H9 (cell line): ENCODE data around the gene RAI2. TPM values are rescaled to one million over a fixed set of nuclear protein-coding genes. Genes with fewer than 3 reads are reported as not detected.

ENCODE experiments used
- DNase-seq: peaks from one replicate; pipeline ENCODE4 v3.0.0-alpha.2; 2017
- H2AFZ ChIP-seq: one replicate; pipeline ENCODE4 v1.6.1; 2013; ENCODE audit warnings: mild to moderate bottlenecking, low read length, control low read depth, moderate library complexity
- H2AK5ac ChIP-seq: 2 replicates; pipeline ENCODE4 v1.6.1; 2013; ENCODE audit warnings: low read length, control low read depth, mixed read lengths; ENCODE audit not compliant: insufficient read length
- H2BK120ac ChIP-seq: one replicate; pipeline ENCODE4 v1.6.1; 2013; ENCODE audit warnings: low read depth, mild to moderate bottlenecking, low read length, control low read depth, inconsistent platforms; ENCODE audit not compliant: poor library complexity, severe bottlenecking
- H2BK12ac ChIP-seq: 2 replicates; pipeline ENCODE4 v1.6.1; 2013; ENCODE audit warnings: low read length, control low read depth, mixed read lengths, low read depth; ENCODE audit not compliant: insufficient read length
- H2BK15ac ChIP-seq: 2 replicates; pipeline ENCODE4 v1.6.1; 2013; ENCODE audit warnings: low read depth, low read length, control low read depth
- H2BK20ac ChIP-seq: one replicate; pipeline ENCODE4 v1.6.1; 2013; ENCODE audit warnings: low read depth, mild to moderate bottlenecking, low read length, control low read depth, inconsistent platforms; ENCODE audit not compliant: poor library complexity, severe bottlenecking
- H2BK5ac ChIP-seq: 2 replicates; pipeline ENCODE4 v1.6.1; 2013; ENCODE audit warnings: low read length, control low read depth, mixed read lengths; ENCODE audit not compliant: insufficient read length
- H3K14ac ChIP-seq: 2 replicates; pipeline ENCODE4 v1.6.1; 2013; ENCODE audit warnings: low read length, control low read depth; ENCODE audit not compliant: insufficient read depth
- H3K18ac ChIP-seq: 2 replicates; pipeline ENCODE4 v1.6.1; 2013; ENCODE audit warnings: low read depth, mild to moderate bottlenecking, mixed read lengths, low read length, control low read depth; ENCODE audit not compliant: insufficient read length
- H3K23ac ChIP-seq: 2 replicates; pipeline ENCODE4 v1.6.1; 2013; ENCODE audit warnings: low read length, control low read depth, mixed read lengths, low read depth; ENCODE audit not compliant: insufficient read length
- H3K23me2 ChIP-seq: 2 replicates; pipeline ENCODE4 v1.6.1; 2013; ENCODE audit warnings: low read depth, mild to moderate bottlenecking, mixed read lengths, low read length, control low read depth; ENCODE audit not compliant: insufficient read length, poor library complexity, severe bottlenecking
- H3K27ac ChIP-seq: 2 replicates; pipeline ENCODE4 v1.5.1; 2013; ENCODE audit warnings: low read length, control low read depth, mixed read lengths, low read depth; ENCODE audit not compliant: insufficient read length
- H3K27me3 ChIP-seq: 2 replicates; pipeline ENCODE4 v1.6.1; 2013; ENCODE audit warnings: low read length, control low read depth, inconsistent platforms; ENCODE audit not compliant: insufficient read depth
- H3K4ac ChIP-seq: 2 replicates; pipeline ENCODE4 v1.6.1; 2013; ENCODE audit warnings: low read depth, mild to moderate bottlenecking, control low read depth, inconsistent platforms, low read length, moderate library complexity
- H3K4me1 ChIP-seq: 2 replicates; pipeline ENCODE4 v1.6.1; 2013; ENCODE audit warnings: low read length, control low read depth, inconsistent platforms; ENCODE audit not compliant: insufficient read depth
- H3K4me2 ChIP-seq: 2 replicates; pipeline ENCODE4 v1.6.1; 2013; ENCODE audit warnings: low read length, control low read depth, mixed read lengths; ENCODE audit not compliant: insufficient read length, insufficient read depth
- H3K56ac ChIP-seq: 2 replicates; pipeline ENCODE4 v1.6.1; 2013; ENCODE audit warnings: low read depth, mild to moderate bottlenecking, mixed read lengths, low read length, control low read depth; ENCODE audit not compliant: insufficient read length
- H3K79me1 ChIP-seq: 2 replicates; pipeline ENCODE4 v1.6.1; 2013; ENCODE audit warnings: low read depth, mild to moderate bottlenecking, moderate library complexity, low read length, control low read depth, inconsistent platforms; ENCODE audit not compliant: insufficient read depth, poor library complexity, severe bottlenecking
- H3K79me2 ChIP-seq: 2 replicates; pipeline ENCODE4 v1.6.1; 2013; ENCODE audit warnings: low read length, control low read depth, inconsistent platforms; ENCODE audit not compliant: insufficient read depth
- H3K9ac ChIP-seq: 2 replicates; pipeline ENCODE4 v1.6.1; 2013; ENCODE audit warnings: low read length, control low read depth, mixed read lengths; ENCODE audit not compliant: insufficient read length; ENCODE audit errors: extremely low read depth
- H3K9me3 ChIP-seq: one replicate; pipeline ENCODE4 v1.6.1; 2013; ENCODE audit warnings: low read depth, low read length, inconsistent platforms; ENCODE audit not compliant: control insufficient read depth
- H3T11ph ChIP-seq: one replicate; pipeline ENCODE4 v1.6.1; 2013; ENCODE audit warnings: mild to moderate bottlenecking, low read length, control low read depth, inconsistent platforms
- H4K20me1 ChIP-seq: one replicate; pipeline ENCODE4 v1.6.1; 2013; ENCODE audit not compliant: control insufficient read depth, insufficient read length, insufficient read depth
- H4K5ac ChIP-seq: 2 replicates; pipeline ENCODE4 v1.6.1; 2013; ENCODE audit warnings: low read depth, mild to moderate bottlenecking, mixed read lengths, low read length, control low read depth; ENCODE audit not compliant: insufficient read length
- H4K8ac ChIP-seq: replicated peaks from 2 replicates; pipeline ENCODE4 v1.6.1; 2013; ENCODE audit warnings: low read length, control low read depth, mixed read lengths, low read depth; ENCODE audit not compliant: insufficient read length
- H4K91ac ChIP-seq: 2 replicates; pipeline ENCODE4 v1.6.1; 2013; ENCODE audit warnings: low read depth, mild to moderate bottlenecking, moderate library complexity, mixed read lengths, low read length, control low read depth; ENCODE audit not compliant: insufficient read length
- H3K27ac Mint-ChIP-seq, 3 experiments: 2 replicates in 2 of 3; 3 replicates in 1 of 3; pipeline ENCODE4 v1.8.0; 2020 to 2021; ENCODE audit warnings: mixed read lengths in 3 of 3, mild to moderate bottlenecking in 1 of 3, moderate library complexity in 1 of 3
- H3K27me3 Mint-ChIP-seq: 2 replicates; pipeline ENCODE4 v1.8.0; 2021; ENCODE audit warnings: low read depth, mild to moderate bottlenecking, moderate library complexity, mixed read lengths
- H3K36me3 Mint-ChIP-seq, 3 experiments: 2 replicates in 2 of 3; 3 replicates in 1 of 3; pipeline ENCODE4 v1.8.0; 2020 to 2021; ENCODE audit warnings: low read depth in 3 of 3, mixed read lengths in 3 of 3; ENCODE audit not compliant: insufficient read depth in 1 of 3
- H3K4me1 Mint-ChIP-seq, 2 experiments: 2 replicates each; pipeline ENCODE4 v1.8.0; 2020; ENCODE audit warnings: mixed read lengths in 2 of 2
- H3K4me3 Mint-ChIP-seq, 2 experiments: 2 replicates in 1 of 2; 3 replicates in 1 of 2; pipeline ENCODE4 v1.8.0; 2020 to 2021; ENCODE audit warnings: mild to moderate bottlenecking in 2 of 2, mixed read lengths in 2 of 2, moderate library complexity in 1 of 2
- H3K9me3 Mint-ChIP-seq, 2 experiments: 2 replicates in 1 of 2; 3 replicates in 1 of 2; pipeline ENCODE4 v1.8.0; 2020; ENCODE audit warnings: mild to moderate bottlenecking in 2 of 2, mixed read lengths in 2 of 2, moderate library complexity in 1 of 2
- CTCF ChIP-seq: fragments of 200-600 bp; sonication (generic); conservative IDR thresholded peaks from 3 replicates; pipeline ENCODE4 v1.8.0; 2021; ENCODE audit warnings: antibody characterized with exemption, mild to moderate bottlenecking
- WGBS: extraction: QIAGEN DNeasy Blood & Tissue Kit; methylation state at CpG from one replicate; pipeline ENCODE4 v1.1.7; 2013; ENCODE audit warnings: missing lambda C conversion rate, low lambda C conversion rate, mixed read lengths; ENCODE audit not compliant: insufficient read length; ENCODE audit errors: extremely low coverage; 5-methylcytosine and 5-hydroxymethylcytosine counted together
- total RNA-seq: library from RNA; stranded (reverse); gene quantifications from 2 replicates; pipeline ENCODE4 v1.2.1, GENCODE V29; 2021

RAI2 gene
- total RNA-seq, 1 experiment from 2014 or later, result 0.72 TPM

- H3K4me1 Mint-ChIP-seq, result no peaks in the 10 kb centered on the region
- no peak overlapping the region for H3K4me3 Mint-ChIP-seq
- no peaks in the 10 kb centered on the region for H3K4me1 ChIP-seq
- H4K8ac ChIP-seq, result no peak overlapping the region
- no peak overlapping the region for H2BK120ac ChIP-seq
- H3K27ac Mint-ChIP-seq, result no peak overlapping the region
- H3K9me3 Mint-ChIP-seq, result peaks cover 24 to 39% of the 10 kb centered on the region in 2 experiments
- WGBS, result no CpG with 5 or more reads among the region's 2 CpGs
- no peak overlapping the region for H2BK15ac ChIP-seq
- no peak overlapping the region for H4K5ac ChIP-seq
- H3K23me2 ChIP-seq, result no peaks in the 10 kb centered on the region
- H3K18ac ChIP-seq, result no peak overlapping the region
- no peaks in the 10 kb centered on the region for H3K79me1 ChIP-seq
- H3K4ac ChIP-seq, result no peak overlapping the region
- H3K27me3 ChIP-seq, result no peaks in the 10 kb centered on the region
- no peak overlapping the region for H2BK20ac ChIP-seq
- H2AK5ac ChIP-seq, result no peak overlapping the region
- H4K91ac ChIP-seq, result no peak overlapping the region
- no peak overlapping the region for H3K9ac ChIP-seq
- no peak overlapping the region for H3K56ac ChIP-seq
- H2AFZ ChIP-seq, result no peak overlapping the region
- no peak overlapping the region for H2BK5ac ChIP-seq
- H4K20me1 ChIP-seq, result no peaks in the 10 kb centered on the region
- H3K27ac ChIP-seq, result no peak overlapping the region
- no peak overlapping the region for H3K14ac ChIP-seq
- H3K79me2 ChIP-seq, result no peaks in the 10 kb centered on the region
- no peak overlapping the region for H2BK12ac ChIP-seq
- no peaks in the 10 kb centered on the region for H3K36me3 Mint-ChIP-seq
- no peaks in the 10 kb centered on the region for H3K9me3 ChIP-seq
- no peak for DNase-seq
- H3K27me3 Mint-ChIP-seq, result peaks cover 12% of the 10 kb centered on the region
- no peak overlapping the region for H3K23ac ChIP-seq
- TF ChIP-seq CTCF, result no peak
- H3T11ph ChIP-seq, result no peak overlapping the region
- no peak overlapping the region for H3K4me2 ChIP-seq
Measured at GRCh38 chrX:17758382-17758781, 102.7 kb downstream of the RAI2 start.
